ENCODE results near the gene RTP3.

RTP3 gene

GRCh38 chr3:46497556-46498265 lies at the start of gene RTP3:
TSS of gene RTP3 (plus strand) at chr3:46497976. CDS start at chr3:46498063, 87 bp downstream.
- H3K36me3 ChIP-seq (ENCODE audit: control insufficient read depth, insufficient read depth, low read length) = no peaks in the 10 kb centered on the region
- peaks cover 8% of the 10 kb centered on the region for H3K4me1 ChIP-seq
- no peak within 1 kb of the TSS for H3K9ac ChIP-seq
- no peak within 1 kb of the TSS for H3K4me2 ChIP-seq (ENCODE audit: low read length)
- no peak within 1 kb of the TSS for H2AFZ ChIP-seq
- no peaks in the 10 kb centered on the region for H3K27me3 ChIP-seq (ENCODE audit: control insufficient read depth, insufficient read depth, low read length)
- no peaks in the 10 kb centered on the region for H3K79me2 ChIP-seq
- no peak within 1 kb of the TSS for H3K4me3 ChIP-seq (ENCODE audit: low read depth, low read length)
- H3K27ac ChIP-seq = no peak within 1 kb of the TSS
- no peak for TF ChIP-seq CTCF (IDR thresholded peaks at IDR 0.05)
- no peaks in the 10 kb centered on the region for H3K9me3 ChIP-seq (ENCODE audit: control insufficient read depth, low read length)

- H3K27me3 ChIP-seq (ENCODE audit: control insufficient read depth, insufficient read depth, low read length) = no peaks in the 10 kb centered on the region
- H3K4me1 ChIP-seq = no peaks in the 10 kb centered on the region
- H3K79me2 ChIP-seq = no peaks in the 10 kb centered on the region
- H3K9me3 ChIP-seq (ENCODE audit: control insufficient read depth, low read length) = no peaks in the 10 kb centered on the region
- no peak for TF ChIP-seq CTCF (IDR thresholded peaks at IDR 0.05)
- H3K36me3 ChIP-seq (ENCODE audit: control insufficient read depth, insufficient read depth, low read length) = no peaks in the 10 kb centered on the region
- no peak overlapping the region for H3K4me3 ChIP-seq (ENCODE audit: low read depth, low read length)
- no peak overlapping the region for H2AFZ ChIP-seq
- H3K27ac ChIP-seq = no peak overlapping the region
- no peak overlapping the region for H3K4me2 ChIP-seq (ENCODE audit: low read length)
- no peak overlapping the region for H3K9ac ChIP-seq
Measured at GRCh38 chr3:46448721-46449120, 49.1 kb upstream of the RTP3 start.

- no peak overlapping the region for H3K9ac ChIP-seq
Measured at GRCh38 chr3:46449755-46450552, 47.8 kb upstream of the RTP3 start.

DNA sequence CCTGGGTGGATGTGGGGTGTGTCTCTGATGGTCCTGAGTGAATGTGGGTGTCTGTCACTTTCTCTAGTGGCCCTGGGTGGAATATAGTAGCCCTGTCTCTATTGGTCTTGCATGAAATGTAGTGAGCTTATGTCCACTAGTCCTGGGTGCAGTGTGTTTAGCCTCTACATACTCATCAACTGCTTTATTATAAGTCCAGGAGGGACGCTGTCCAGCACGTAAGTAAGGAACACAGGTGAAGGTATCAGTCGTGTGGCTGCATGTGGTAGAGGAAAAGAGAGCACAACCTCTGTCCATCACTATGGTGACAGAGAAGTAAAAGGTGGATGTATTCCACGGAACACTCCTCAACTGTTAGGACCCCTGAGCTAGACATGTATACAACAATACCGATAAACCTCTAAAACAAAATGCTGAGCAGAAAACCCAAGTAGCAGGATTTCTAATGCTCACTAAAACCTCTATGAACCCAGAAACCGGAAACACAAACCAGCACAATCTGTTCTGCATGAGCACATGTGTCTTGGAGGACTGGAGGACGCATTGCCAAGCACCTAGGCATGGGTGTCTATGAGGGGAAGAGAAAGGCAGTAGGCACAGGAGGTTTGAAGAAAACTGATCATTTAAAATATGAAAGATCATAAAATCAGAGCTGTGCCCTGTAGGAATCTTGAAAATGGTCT lies 44.1 kb upstream of the RTP3 start:
- Histone ChIP-seq H3K27ac (no peak overlapping the region), H3K36me3 (ENCODE audit: control insufficient read depth, insufficient read depth, low read length) (no peaks in the 10 kb centered on the region), H3K9ac (no peak overlapping the region), H3K4me3 (ENCODE audit: low read depth, low read length) (no peak overlapping the region), H2AFZ (no peak overlapping the region), H3K4me1 (no peaks in the 10 kb centered on the region), H3K79me2 (no peaks in the 10 kb centered on the region), H3K4me2 (ENCODE audit: low read length) (no peak overlapping the region), H3K9me3 (ENCODE audit: control insufficient read depth, low read length) (no peaks in the 10 kb centered on the region), H3K27me3 (ENCODE audit: control insufficient read depth, insufficient read depth, low read length) (no peaks in the 10 kb centered on the region)
- no peak for TF ChIP-seq CTCF (IDR thresholded peaks at IDR 0.05)

More at GRCh38 chr3:46449755-46450552, 47.8 kb upstream of the RTP3 start:
- Histone ChIP-seq H3K9me3 (ENCODE audit: control insufficient read depth, low read length) (no peaks in the 10 kb centered on the region), H2AFZ (no peak overlapping the region), H3K79me2 (no peaks in the 10 kb centered on the region), H3K4me1 (no peaks in the 10 kb centered on the region), H3K36me3 (ENCODE audit: control insufficient read depth, insufficient read depth, low read length) (no peaks in the 10 kb centered on the region), H3K4me3 (ENCODE audit: low read depth, low read length) (no peak overlapping the region), H3K4me2 (ENCODE audit: low read length) (no peak overlapping the region), H3K27ac (no peak overlapping the region), H3K27me3 (ENCODE audit: control insufficient read depth, insufficient read depth, low read length) (no peaks in the 10 kb centered on the region)
- peak; percentile 42 for TF ChIP-seq CTCF (IDR thresholded peaks at IDR 0.05)
